ENCODE measurements around the gene TEX28.

GRCh38 chrX:154298312-154298711 is 3.4 kb upstream of the TEX28 start:
- TF ChIP-seq, protein P1, sequence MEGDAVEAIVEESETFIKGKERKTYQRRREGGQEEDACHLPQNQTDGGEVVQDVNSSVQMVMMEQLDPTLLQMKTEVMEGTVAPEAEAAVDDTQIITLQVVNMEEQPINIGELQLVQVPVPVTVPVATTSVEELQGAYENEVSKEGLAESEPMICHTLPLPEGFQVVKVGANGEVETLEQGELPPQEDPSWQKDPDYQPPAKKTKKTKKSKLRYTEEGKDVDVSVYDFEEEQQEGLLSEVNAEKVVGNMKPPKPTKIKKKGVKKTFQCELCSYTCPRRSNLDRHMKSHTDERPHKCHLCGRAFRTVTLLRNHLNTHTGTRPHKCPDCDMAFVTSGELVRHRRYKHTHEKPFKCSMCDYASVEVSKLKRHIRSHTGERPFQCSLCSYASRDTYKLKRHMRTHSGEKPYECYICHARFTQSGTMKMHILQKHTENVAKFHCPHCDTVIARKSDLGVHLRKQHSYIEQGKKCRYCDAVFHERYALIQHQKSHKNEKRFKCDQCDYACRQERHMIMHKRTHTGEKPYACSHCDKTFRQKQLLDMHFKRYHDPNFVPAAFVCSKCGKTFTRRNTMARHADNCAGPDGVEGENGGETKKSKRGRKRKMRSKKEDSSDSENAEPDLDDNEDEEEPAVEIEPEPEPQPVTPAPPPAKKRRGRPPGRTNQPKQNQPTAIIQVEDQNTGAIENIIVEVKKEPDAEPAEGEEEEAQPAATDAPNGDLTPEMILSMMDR (IDR thresholded peaks at IDR 0.05) = no peak
- TF ChIP-seq POLR2A (IDR thresholded peaks at IDR 0.05) = no peak

Measured in right lobe of liver (tissue), 4 donors.